GM19397 (cell line): ENCODE results near the gene TFDP2.
"Not testable (repeated sequence)": the region's sequence is repeated elsewhere in the genome, so short reads cannot be mapped to it uniquely, and the experiment has no call there.

Experiments used
- ATAC-seq: cut with Tn5 transposase; IDR thresholded peaks from one replicate; pipeline ENCODE4 v1.9.1; 2021; ENCODE audit warnings: mild to moderate bottlenecking, moderate library complexity; ENCODE audit not compliant: unreplicated experiment

Gene TFDP2

GRCh38 chr3:141933421-141934300 is 215.7 kb downstream of the TFDP2 start:
- ATAC-seq, result no peak

DNA sequence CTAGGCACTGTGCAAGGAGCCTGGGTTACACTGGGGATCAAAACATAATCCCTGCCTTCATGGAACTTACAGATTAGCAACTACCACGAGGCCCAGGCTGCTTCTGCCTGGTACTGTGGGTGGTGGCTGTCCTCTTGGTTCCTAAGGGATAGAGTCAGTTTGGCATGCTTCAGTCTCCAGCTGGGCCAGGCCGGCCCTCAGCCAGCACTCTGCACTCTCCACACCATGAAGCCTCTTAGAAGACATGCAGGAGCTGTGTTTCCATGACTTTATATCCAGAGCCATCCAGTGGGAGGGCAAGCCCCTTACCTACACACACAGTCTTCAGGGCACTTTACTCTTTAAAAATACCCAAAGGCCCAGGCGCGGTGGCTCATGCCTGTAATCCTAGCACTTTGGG is 218.5 kb downstream of the TFDP2 start:
- ATAC-seq, result no peak

- no peak for ATAC-seq
Measured at GRCh38 chr3:141929341-141929995, 219.9 kb downstream of the TFDP2 start.

DNA sequence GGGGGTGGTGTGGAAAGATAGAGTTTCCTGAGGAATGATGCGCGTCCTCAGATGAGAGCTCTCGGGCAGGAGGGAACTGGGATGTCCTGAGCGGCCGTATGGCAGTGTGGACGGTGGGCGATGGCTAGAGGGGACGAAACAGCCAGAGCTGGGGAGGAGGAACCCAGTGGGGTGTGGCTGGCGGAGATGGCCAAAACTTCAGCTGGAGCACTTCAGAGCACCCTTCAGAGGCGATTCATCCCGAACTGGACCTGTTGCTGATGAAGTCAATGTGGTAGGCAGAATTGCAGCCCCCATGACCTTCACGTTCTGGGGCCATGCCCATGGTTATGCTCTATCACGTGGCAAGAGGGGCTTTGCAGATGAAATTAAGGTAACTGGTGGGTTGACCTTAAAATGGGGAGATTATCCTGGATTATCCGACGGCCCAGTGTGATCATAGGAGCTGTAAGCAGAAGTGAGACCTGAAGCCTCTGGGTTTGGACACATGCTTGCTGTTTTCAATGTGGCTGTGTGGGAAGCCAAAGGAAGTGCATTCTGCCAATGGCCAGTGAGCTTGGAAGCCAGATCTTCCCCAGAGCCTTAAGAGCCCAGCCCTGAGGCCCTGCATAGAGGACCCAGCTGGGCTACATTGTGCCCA is 220.6 kb downstream of the TFDP2 start:
- no peak for ATAC-seq

- ATAC-seq, result no peak
Measured at GRCh38 chr3:141926929-141927328, 222.4 kb downstream of the TFDP2 start.

DNA sequence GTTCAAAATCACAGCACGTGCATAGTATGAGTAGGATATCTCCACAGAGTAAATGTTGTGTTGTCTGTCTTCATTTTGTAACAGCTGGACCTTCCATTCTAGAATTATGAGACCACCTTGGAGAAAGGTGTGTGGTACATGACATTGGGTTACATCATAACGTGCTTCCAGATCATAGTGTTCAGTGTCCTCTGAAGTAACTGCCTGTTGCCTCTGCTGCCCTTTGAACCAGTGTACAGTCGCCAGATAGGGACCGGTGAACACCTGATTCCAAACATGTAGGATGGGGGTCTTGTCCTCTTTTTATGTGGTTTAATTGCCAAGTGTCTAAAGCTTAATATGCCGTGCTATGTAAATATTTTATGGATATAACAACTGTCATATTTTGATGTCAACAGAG is 223.7 kb downstream of the TFDP2 start:
- ATAC-seq, result not testable (repeated sequence)

DNA sequence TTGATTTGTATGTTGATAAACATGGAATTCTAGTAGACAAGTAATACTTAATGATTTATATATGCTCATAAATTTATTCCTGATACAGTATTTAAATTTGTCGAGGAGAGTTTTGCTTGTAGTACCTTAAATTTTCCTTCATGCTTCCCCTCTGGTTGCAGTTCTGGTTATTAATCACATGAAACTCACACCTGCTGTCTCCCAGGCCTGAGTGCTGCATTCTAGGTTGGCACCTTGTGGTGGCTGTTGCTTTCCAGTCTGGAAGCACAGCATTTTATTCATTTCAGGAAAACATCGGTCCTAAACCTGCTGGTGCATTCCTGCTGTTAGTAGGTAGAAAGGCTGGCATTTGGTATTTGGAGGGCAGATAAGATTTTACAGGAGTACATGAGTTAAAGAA is 228.0 kb downstream of the TFDP2 start:
- ATAC-seq, result no peak

DNA sequence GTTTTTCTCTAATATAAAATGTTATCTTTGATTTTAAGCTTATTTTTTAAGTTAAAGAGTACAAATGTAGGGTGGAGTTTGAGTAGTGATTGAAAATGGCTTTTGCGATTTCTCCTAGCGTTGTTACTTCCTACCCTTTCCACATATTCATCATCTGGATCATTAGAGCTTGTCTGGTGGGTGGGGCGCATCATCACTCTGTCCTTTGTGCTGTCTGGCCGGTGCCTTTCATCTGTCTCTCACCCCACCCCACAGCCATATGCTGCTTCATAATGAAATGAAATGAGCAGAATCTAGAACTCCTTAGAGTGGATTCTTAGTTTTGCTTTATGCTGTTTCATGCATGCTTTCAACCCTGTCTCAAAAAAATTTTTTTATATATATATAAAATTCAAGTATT is 228.6 kb downstream of the TFDP2 start:
- ATAC-seq, result no peak

DNA sequence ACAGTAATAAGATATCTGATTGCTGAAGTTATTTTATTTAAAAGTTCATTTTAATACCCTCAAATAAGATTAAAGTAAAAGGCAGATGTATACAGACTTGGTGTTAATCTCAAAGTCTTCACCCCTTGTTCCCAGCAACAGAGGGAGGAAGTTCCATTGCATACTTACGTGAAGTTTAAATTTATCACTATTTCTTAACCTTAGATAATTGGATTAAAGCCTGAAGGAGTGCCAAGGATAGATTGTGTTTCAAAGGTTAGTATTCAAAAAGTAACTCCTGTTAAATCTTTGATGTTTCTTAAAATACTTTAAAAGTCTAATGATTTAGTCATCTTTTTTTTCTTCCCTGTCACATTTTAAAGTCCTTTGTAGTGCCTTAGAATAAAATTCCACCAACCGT is 233.6 kb downstream of the TFDP2 start:
- no peak for ATAC-seq

GRCh38 chr3:141915016-141915415 is 234.3 kb downstream of the TFDP2 start:
- ATAC-seq, result no peak

DNA sequence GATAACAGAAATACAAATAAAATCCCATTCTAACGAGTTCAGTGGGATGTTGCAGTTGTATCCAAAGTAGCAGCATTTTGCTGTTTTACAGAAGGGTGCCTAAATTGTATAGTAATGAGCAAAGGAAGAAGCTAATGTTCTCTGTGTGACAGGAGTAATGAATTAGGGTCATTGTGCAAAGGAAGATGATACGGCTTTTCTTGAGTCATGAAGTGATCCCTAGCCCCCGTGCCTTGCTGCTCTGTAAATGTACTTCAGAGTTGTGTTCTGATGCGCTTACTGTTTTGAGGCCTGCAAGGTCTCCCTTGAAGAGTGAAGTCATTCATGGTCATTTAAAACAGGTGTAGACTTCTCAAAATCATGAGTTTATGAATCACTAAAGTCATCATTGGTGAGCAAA is 235.0 kb downstream of the TFDP2 start:
- no peak for ATAC-seq

DNA sequence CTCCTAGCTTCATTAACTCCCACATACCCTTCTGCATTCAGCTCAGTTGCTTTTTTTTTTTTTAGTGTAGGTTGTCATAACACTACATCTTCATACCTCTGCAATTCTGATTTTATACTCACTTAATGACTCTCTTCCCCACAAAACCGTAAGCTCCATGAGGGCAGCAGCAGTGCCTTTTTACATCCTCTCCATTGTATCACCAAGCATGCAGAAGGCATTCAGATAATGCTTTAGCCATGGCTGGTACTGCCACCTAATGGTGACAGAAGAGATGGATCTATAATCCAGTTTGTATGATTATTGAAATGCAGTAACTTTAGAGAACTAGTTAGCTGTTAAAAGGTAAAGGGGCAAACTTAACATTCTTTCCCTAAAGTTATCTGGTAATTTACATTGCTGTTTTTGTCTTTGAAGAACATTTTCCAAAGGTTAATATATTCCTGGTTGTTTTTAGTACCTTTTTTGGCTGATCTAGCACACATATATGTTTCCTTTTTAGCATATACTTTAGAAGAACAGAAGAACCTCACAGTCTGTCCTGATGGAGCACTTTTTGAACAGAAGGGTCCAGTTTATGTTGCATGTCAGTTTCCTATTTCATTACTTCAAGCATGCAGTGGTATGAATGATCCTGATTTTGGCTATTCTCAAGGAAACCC is 236.1 kb downstream of the TFDP2 start:
- ATAC-seq, result no peak

GRCh38 chr3:141909986-141910385 is 239.4 kb downstream of the TFDP2 start:
- not testable (repeated sequence) for ATAC-seq

- ATAC-seq, result no peak
Measured at GRCh38 chr3:141909408-141909807, 239.9 kb downstream of the TFDP2 start.

DNA sequence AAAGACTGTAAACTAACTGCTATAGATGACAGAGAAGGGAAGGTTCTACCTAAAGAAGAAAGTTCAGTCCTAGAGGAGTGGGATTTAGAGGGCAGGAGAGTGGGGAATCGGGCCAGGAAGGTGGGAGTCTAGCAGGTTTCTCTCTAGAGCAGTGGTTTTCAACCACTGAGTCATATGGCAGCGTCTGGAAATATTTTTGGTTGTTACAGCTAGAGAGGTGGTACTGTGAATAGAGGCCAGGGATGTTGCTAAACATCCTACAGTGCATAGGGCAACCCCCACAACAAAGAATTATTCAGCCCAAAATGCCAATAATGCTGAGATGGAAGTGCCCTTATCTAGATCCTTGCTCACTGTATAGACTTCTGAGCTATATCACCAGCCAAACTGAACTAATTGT is 244.2 kb downstream of the TFDP2 start:
- ATAC-seq, result no peak

DNA sequence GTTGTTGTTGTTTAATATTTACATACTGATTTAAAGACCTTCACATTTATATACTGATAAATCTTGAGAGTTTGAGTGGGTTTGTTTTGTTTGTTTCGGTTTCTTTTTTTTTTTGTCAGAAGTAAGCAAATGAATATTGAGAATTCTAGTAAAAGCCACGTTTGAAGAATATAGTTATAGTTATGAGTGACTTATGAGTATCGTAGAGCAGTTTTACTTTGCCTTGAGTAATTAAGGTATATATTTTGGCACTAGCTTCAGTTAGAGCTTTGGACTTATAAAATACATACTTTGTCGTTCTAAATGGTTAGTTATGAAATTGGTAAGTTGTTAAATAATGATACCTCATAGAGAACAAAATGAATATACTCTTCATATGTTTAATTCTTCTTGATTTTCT is 245.1 kb downstream of the TFDP2 start:
- ATAC-seq, result no peak

DNA sequence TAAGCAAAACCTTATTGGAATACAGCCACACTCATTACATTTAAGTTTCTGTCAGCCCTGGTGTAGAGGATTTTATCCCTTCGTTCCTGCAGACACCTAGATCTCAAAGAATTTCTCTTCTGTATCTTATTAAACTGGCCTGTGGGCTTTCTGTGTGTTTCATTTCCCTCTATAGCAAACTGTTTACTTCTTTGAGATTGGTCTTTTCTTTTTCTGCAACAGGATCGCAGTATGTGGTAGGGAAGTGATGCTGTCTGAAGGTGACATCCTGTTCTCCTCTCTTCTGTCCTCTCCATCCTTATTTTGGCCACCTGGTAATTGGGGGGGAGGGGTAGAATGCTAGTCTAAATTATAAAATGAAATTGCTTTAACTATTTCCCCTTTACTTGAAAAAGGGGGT is 247.4 kb downstream of the TFDP2 start:
- ATAC-seq, result no peak

GRCh38 chr3:141900343-141900742 is 249.0 kb downstream of the TFDP2 start:
- ATAC-seq, result no peak

- no peak for ATAC-seq
Measured at GRCh38 chr3:141898908-141899307, 250.4 kb downstream of the TFDP2 start.

- ATAC-seq, result no peak
Measured at GRCh38 chr3:141895731-141896130, 253.6 kb downstream of the TFDP2 start.

DNA sequence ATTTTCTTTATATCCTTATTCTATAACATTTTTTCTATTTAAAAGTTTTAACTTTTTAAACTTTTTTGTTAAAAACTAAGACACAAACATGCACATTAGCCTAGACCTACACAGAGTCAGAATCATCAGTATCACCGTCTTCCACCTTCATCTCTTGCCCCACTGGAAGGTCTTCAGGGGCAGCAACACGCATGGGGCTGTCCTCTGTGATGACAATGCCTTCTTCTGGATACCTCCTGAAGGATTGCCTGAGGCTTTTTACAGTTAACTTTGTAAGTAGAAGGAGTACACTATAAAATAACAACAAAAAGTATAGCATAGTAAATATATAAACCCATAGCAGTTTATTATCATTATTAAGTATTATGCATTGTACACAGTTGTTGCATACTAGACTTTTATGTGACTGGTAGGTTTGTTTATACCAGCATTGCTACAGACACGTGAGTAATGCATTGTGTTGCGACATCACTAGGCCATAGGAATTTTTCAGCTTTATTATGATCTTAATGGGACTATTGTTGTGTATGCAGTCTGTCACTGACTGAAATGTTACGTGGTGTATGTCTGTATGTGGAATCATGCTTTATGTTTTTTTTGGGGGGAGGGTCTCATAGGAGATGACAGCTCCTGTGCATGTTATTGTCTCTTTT is 254.7 kb downstream of the TFDP2 start:
- no peak for ATAC-seq
